GM21576 (cell line): ENCODE results near the gene PCDHGB7.
"Not testable (repeated sequence)": the region's sequence is repeated elsewhere in the genome, so short reads cannot be mapped to it uniquely, and the experiment has no call there.

Experiments
- ATAC-seq: cut with Tn5 transposase; IDR thresholded peaks from one replicate; pipeline ENCODE4 v1.9.1; 2021; ENCODE audit warnings: mild to moderate bottlenecking, moderate library complexity; ENCODE audit not compliant: unreplicated experiment

PCDHGB7 gene

DNA sequence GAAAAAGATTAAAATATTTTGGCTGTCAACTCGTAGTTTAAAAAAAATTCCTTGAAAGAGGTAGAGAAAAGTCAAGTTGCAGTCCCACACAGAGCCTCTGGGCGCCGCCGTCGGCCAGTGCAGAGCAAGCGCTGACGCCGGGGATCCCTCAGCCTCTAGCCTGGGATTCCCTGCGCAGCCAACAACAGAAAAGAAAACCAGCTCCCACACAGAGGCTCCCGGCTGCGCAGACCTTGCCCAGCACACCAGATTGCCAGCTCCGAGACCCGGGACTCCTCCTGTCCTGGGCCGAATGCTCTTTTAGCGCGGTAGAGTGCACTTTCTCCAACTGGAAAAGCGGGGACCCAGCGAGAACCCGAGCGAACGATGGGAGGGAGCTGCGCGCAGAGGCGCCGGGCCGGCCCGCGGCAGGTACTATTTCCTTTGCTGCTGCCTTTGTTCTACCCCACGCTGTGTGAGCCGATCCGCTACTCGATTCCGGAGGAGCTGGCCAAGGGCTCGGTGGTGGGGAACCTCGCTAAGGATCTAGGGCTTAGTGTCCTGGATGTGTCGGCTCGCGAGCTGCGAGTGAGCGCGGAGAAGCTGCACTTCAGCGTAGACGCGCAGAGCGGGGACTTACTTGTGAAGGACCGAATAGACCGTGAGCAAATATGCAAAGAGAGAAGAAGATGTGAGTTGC, at the start of gene PCDHGB7:
Gene PCDHGB7 (plus strand): TSS at position 184 of the 679 bp plus-strand sequence. CDS start 183 bp downstream, at position 367.
- ATAC-seq, result peak; percentile 74

DNA sequence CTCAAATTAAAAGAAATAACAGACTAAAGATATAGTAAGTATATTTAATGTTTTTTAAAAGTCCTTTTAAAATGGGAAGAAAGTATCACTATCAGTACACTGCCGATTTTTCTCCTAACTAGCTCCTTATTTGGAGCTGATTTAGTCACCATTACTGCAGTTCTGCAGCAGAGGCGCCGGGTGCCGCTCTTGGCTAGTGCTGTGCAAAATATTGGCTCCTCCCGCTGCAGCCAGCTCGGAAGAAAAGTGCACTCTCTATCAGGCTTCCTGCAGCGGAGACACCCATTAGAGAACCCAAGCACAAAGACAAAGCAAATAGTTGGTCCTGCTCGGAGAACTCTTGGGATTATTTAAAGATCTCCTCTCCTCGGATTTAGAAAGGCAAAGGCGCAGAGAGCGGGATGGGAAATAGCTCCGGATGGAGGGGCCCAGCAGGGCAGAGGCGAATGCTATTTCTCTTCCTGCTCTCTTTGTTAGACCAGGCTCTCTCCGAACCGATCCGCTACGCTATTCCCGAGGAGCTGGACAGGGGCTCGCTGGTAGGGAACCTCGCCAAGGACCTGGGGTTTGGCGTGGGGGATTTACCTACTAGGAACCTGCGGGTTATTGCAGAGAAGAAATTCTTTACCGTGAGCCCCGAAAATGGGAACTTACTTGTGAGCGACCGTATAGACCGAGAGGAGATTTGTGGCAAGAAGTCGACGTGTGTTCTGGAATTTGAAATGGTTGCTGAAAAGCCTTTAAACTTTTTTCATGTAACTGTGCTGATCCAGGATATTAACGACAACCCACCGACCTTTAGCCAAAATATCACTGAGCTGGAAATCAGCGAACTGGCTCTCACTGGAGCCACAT, 47.3 kb upstream of the PCDHGB7 start, which contains the start of gene PCDHGB3:
Gene PCDHGB3 (plus strand): TSS at position 249 of the 855 bp plus-strand sequence. CDS start 153 bp downstream, at position 402.
- peak; percentile 89 for ATAC-seq

DNA sequence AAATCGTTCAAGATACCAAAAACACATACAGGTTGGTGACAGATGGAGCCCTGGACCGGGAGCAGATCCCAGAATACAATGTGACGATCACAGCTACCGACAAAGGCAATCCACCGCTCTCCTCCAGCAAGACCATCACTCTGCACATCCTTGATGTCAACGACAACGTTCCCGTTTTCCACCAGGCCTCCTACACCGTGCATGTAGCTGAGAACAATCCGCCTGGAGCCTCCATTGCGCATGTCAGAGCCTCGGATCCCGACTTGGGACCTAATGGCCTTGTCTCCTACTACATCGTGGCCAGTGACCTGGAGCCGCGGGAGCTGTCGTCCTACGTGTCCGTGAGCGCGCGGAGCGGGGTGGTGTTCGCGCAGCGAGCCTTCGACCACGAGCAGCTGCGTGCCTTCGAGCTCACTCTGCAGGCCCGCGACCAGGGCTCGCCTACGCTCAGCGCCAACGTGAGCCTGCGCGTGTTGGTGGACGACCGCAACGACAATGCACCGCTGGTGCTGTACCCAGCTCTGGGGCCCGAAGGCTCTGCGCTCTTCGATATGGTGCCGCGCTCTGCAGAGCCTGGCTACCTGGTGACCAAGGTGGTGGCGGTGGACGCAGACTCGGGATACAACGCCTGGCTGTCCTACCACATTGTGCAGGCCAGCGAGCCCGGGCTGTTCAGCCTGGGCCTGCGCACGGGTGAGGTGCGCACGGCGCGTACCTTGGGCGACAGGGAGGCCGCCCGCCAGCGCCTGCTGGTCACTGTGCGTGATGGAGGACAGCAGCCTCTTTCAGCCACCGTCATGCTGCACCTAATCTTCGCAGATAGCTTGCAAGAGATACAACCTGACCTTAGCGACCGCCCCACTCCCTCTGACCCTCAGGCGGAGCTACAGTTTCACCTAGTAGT, 45.7 kb upstream of the PCDHGB7 start:
- no peak for ATAC-seq

DNA sequence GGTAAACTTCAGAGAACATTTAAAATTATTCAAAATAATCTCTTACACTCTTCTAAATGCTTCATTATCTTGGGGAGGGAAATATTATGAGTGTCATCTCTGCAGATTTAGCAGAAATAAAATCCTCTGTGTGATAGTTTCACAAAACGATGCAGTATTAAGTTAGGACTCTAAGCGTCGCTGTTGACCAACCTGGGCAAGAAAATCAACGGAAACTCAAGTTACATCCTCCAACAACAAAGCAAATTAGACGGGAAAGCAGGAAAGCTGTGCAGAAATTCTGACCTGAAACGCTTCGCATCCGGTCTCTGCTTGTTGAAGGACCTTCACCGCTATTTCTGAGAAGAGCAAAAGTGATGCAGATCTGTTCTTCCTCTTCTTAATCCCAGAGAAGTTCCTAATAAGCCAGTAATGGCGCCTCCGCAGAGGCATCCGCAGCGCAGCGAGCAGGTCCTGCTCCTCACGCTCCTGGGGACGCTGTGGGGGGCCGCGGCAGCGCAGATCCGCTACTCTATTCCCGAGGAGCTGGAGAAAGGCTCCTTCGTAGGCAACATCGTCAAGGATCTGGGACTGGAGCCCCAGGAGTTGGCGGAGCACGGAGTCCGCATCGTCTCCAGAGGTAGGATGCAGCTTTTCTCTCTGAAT, 43.7 kb upstream of the PCDHGB7 start, which contains the start of gene PCDHGA6:
Gene PCDHGA6 (plus strand): TSS at position 219 of the 645 bp plus-strand sequence. CDS start 193 bp downstream, at position 412.
- ATAC-seq, result no peak

DNA sequence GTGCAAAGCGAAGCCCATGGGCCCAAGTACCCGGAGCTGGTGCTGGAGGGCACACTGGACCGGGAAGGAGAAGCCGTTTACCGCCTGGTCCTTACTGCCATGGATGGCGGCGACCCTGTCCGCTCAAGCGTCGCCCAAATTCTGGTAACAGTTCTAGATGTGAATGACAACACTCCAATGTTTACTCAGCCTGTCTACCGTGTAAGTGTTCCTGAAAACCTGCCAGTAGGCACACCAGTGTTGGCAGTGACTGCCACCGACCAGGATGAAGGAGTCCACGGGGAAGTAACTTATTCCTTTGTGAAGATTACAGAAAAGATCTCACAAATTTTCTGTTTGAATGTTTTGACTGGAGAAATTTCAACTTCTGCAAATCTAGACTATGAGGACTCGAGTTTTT, 42.9 kb upstream of the PCDHGB7 start:
- ATAC-seq, result no peak

DNA sequence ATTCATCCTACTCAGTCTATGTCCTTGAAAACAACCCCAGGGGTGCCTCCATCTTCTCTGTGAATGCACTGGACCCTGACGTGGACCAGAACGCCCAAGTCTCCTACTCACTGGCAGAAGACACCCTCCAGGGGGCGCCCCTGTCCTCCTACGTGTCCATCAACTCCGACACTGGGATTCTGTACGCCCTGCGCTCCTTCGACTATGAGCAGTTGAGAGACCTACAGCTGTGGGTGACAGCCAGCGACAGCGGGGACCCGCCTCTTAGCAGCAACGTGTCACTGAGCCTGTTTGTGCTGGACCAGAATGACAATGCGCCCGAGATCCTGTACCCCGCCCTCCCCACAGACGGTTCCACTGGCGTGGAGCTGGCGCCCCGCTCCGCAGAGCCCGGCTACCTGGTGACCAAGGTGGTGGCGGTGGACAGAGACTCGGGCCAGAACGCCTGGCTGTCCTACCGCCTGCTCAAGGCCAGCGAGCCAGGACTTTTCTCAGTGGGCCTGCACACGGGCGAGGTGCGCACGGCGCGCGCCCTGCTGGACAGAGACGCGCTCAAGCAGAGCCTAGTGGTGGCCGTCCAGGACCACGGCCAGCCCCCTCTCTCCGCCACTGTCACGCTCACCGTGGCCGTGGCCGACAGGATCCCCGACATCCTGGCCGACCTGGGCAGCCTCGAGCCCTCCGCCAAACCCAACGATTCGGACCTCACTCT, 41.9 kb upstream of the PCDHGB7 start:
- ATAC-seq, result not testable (repeated sequence)

DNA sequence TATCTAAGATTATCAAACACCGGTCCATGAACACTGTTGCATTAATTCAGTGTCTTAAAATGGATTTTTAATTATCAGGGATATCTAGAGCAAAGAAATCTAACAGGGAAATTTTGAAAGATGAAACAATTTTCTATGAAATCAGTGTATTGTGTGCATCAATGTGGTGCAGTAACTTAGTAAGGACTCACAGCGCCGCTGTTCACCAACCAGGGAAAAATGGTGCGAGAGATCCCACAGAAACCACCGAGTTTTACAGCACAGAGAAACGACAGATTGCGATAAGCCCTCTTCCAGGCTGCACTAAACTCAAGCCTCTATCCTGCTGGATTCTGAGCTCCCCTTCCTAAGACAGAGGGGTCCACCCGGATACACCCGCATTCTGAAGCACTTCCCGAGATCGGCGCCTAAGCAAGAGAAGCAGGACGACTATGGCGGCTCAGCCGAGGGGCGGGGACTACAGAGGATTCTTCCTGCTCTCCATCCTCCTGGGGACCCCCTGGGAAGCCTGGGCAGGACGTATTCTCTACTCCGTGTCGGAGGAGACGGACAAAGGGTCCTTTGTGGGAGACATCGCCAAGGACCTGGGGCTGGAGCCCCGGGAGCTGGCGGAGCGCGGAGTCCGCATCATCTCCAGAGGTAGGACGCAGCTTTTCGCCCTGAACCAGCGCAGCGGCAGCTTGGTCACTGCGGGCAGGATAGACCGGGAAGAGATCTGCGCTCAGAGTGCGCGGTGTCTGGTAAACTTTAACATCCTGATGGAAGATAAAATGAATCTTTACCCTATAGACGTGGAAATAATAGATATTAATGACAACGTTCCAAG, 34.8 kb upstream of the PCDHGB7 start, which contains the start of gene PCDHGA7:
Gene PCDHGA7 (plus strand): TSS at position 274 of the 826 bp plus-strand sequence. CDS start 158 bp downstream, at position 432.
- no peak for ATAC-seq

DNA sequence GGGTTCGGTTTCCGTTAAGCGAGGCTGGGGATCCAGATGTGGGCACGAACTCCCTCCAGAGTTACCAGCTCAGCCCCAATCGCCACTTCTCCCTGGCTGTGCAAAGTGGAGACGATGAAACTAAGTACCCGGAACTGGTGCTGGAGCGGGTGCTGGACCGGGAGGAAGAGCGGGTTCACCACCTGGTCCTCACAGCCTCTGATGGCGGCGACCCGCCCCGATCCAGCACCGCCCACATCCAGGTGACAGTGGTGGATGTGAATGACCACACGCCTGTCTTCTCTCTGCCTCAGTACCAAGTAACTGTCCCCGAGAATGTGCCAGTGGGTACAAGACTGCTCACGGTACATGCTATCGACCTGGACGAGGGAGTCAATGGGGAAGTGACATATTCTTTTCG, 34.1 kb upstream of the PCDHGB7 start:
- ATAC-seq, result no peak

DNA sequence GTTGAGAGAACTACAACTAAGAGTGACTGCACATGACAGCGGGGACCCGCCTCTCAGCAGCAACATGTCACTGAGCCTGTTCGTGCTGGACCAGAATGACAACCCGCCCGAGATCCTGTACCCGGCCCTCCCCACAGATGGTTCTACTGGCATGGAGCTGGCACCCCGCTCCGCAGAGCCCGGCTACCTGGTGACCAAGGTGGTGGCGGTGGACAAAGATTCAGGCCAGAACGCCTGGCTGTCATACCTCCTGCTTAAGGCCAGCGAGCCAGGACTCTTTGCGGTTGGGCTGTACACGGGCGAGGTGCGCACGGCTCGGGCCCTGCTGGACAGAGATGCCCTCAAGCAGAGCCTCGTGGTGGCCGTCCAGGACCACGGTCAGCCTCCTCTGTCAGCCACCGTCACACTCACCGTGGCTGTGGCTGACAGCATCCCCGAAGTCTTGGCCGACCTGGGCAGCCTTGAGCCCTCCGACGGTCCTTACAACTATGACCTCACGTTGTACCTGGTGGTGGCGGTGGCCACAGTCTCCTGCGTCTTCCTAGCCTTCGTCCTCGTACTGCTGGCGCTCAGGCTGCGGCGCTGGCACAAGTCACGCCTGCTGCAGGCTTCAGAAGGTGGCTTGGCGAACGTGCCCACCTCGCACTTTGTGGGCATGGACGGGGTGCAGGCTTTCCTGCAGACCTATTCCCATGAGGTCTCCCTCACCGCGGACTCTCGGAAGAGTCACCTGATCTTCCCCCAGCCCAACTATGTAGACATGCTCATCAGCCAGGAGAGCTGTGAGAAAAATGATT, 32.8 kb upstream of the PCDHGB7 start:
- ATAC-seq, result no peak

DNA sequence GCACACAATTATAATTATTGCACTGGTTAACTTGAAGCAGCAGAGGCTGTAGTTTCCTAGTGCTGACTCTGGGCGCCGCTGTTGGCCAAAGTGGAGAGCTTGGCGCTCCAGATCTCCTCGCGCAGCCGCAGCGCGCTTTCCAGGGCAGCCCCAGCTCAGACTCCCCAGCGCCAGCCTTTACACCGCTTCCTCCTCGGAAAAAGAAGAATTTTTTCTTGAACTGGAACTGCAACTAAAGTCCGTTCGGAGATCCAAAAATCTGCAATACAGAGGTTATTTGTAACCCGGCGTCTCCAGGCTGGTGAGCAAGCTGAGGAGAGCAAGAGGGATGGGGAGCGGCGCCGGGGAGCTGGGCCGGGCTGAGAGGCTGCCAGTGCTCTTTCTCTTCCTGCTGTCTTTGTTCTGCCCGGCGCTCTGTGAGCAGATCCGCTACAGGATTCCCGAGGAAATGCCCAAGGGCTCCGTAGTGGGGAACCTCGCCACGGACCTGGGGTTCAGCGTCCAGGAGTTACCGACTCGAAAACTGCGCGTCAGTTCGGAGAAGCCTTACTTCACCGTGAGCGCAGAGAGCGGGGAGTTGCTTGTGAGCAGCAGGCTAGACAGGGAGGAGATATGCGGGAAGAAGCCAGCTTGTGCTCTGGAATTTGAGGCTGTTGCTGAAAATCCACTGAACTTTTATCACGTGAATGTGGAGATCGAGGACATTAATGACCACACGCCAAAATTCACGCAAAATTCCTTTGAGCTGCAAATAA, 29.7 kb upstream of the PCDHGB7 start, which contains the start of gene PCDHGB4:
Gene PCDHGB4 (plus strand): TSS at position 142 of the 755 bp plus-strand sequence. CDS start 187 bp downstream, at position 329.
- peak; percentile 76 for ATAC-seq

DNA sequence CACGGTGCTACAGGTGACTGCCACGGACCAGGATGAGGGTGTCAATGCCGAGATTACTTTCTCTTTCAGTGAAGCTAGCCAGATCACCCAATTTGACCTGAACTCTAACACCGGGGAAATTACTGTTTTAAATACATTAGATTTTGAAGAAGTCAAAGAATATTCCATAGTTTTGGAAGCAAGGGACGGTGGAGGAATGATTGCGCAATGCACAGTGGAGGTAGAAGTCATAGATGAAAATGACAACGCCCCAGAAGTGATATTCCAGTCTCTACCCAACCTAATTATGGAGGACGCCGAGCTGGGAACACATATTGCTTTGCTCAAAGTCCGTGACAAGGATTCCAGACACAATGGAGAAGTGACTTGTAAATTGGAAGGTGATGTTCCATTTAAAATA, 28.8 kb upstream of the PCDHGB7 start:
- ATAC-seq, result no peak

DNA sequence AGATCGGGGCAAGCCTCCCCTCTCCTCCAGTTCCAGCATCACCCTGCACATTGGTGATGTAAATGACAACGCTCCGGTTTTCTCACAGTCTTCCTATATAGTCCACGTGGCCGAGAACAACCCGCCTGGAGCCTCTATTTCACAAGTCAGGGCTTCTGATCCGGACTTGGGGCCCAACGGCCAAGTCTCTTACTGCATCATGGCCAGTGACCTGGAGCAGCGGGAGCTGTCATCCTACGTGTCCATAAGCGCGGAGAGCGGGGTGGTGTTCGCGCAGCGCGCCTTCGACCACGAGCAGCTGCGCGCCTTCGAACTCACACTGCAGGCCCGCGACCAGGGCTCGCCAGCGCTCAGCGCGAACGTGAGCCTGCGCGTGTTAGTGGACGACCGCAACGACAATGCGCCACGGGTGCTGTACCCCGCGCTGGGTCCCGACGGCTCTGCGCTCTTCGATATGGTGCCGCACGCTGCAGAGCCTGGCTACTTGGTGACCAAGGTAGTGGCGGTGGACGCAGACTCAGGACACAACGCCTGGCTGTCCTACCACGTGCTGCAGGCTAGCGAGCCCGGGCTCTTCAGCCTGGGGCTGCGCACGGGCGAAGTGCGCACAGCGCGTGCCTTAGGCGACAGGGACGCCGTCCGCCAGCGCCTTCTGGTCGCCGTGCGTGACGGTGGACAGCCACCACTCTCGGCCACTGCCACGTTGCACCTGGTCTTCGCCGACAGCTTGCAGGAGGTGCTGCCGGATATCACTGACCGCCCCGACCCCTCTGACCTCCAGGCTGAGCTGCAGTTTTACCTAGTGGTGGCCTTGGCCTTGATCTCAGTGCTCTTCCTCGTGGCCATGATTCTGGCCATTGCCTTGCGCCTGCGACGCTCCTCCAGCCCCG, 28.1 kb upstream of the PCDHGB7 start:
- ATAC-seq, result no peak

DNA sequence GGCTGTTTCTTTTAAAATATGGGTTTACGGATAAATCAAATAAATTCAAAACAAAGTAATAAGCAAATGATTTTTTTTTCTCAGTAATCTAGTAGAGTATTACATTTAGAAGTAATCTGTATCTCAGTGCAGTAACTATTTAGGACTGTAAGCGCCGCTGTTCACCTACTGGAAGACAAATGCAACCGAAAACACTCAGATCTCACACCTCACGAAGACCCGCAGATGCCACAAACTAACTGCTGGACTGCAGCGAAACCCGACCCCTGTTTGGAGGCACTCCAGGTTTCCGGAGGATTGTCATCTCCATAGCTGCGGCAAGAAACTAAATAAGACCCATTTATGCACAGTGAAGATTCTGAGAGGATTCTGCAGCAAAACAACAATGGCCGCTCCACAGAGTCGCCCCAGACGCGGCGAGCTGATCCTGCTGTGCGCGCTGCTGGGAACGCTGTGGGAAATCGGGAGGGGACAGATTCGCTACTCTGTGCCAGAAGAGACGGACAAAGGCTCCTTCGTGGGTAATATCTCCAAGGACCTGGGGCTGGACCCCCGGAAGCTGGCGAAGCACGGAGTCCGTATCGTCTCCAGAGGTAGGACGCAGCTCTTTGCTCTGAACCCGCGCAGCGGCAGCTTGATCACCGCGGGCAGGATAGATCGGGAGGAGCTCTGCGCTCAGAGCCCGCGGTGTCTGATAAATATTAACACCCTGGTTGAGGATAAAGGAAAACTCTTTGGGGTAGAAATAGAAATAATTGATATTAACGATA, 24.9 kb upstream of the PCDHGB7 start, which contains the start of gene PCDHGA8:
Gene PCDHGA8 (plus strand): TSS at position 205 of the 770 bp plus-strand sequence. CDS start 181 bp downstream, at position 386.
- ATAC-seq, result no peak

DNA sequence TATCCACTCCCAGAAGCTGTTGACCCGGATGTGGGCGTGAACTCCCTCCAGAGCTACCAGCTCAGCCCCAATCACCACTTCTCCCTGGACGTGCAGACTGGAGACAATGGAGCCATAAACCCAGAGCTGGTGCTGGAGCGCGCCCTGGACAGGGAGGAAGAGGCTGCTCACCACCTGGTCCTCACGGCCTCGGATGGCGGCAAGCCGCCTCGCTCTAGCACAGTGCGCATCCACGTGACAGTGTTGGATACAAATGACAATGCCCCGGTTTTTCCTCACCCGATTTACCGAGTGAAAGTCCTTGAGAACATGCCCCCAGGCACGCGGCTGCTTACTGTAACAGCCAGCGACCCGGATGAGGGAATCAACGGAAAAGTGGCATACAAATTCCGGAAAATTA, 24.2 kb upstream of the PCDHGB7 start:
- no peak for ATAC-seq
